WTC11 (cell line): ENCODE results near the gene ADAD2.

ENCODE experiments used
- CREM ChIP-seq: sonication (generic); formaldehyde crosslinking; IDR thresholded peaks from 2 replicates; pipeline ENCODE4 v1.8.1; 2022; ENCODE audit warnings: mild to moderate bottlenecking, missing genetic modification reagents, moderate library complexity
- JUN ChIP-seq: sonication (generic); formaldehyde crosslinking; IDR thresholded peaks from 2 replicates; pipeline ENCODE4 v1.8.0; 2023; ENCODE audit warnings: mild to moderate bottlenecking, missing genetic modification reagents
- NFYB ChIP-seq: sonication (generic); formaldehyde crosslinking; conservative IDR thresholded peaks from 2 replicates; pipeline ENCODE4 v1.8.0; 2022; ENCODE audit warnings: low read depth, missing genetic modification reagents
- TCF7 ChIP-seq: sonication (generic); formaldehyde crosslinking; IDR thresholded peaks from 2 replicates; pipeline ENCODE4 v1.8.0; 2022; ENCODE audit warnings: mild to moderate bottlenecking, low read depth, missing genetic modification reagents, moderate library complexity
- ZBTB21 ChIP-seq: sonication (generic); formaldehyde crosslinking; IDR thresholded peaks from 2 replicates; pipeline ENCODE4 v1.8.1; 2023; ENCODE audit warnings: mild to moderate bottlenecking, missing genetic modification reagents, borderline replicate concordance
- ZNF138 ChIP-seq: sonication (generic); formaldehyde crosslinking; conservative IDR thresholded peaks from 2 replicates; pipeline ENCODE4 v1.8.1; 2022; ENCODE audit warnings: mild to moderate bottlenecking, moderate library complexity, missing genetic modification reagents
- TF ChIP-seq, protein P1 (sequence below): fragments of 250-450 bp; sonication (Bioruptor Pico); IDR thresholded peaks from 2 replicates; pipeline ENCODE4 v1.9.0; 2021; ENCODE audit warnings: moderate library complexity, mild to moderate bottlenecking, inconsistent platforms, borderline replicate concordance

DNA sequence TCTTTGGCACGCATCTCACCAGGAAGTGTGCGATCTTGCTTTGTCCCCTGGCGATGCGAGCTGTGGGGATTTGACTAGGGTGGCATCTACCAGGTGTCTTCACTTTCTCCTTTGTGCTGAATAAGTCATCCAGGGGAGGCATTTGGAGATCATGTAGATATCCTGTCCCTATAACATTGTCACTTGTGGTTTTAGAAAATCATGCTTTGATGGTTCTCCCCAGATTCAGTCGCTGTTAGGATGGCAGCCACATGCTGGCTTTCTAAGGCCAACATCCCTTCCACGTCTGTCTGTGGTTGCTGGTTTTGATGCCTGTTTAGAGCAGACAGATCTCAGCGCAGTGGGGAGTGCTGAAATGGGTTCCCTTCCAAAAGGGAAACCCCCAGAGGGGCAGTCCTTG, 2.5 kb downstream of the ADAD2 start:
- TF ChIP-seq ZNF138 (CRISPR knock-in tag), result no peak
- TF ChIP-seq TCF7 (CRISPR knock-in tag), result no peak
- no peak for TF ChIP-seq NFYB (CRISPR knock-in tag)
- TF ChIP-seq, protein P1, sequence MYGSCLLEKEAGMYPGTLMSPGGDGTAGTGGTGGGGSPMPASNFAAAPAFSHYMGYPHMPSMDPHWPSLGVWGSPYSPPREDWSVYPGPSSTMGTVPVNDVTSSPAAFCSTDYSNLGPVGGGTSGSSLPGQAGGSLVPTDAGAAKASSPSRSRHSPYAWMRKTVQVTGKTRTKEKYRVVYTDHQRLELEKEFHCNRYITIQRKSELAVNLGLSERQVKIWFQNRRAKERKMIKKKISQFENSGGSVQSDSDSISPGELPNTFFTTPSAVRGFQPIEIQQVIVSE (CRISPR knock-in tag), result no peak
- TF ChIP-seq CREM (CRISPR knock-in tag), result no peak
- no peak for TF ChIP-seq ZBTB21 (CRISPR knock-in tag)
- TF ChIP-seq JUN, result no peak
